HG03025 (cell line): ENCODE measurements around the gene ICOSLG.
"Not testable (repeated sequence)": the region's sequence is repeated elsewhere in the genome, so short reads cannot be mapped to it uniquely, and the experiment has no call there.

Source experiments
- ATAC-seq: cut with Tn5 transposase; IDR thresholded peaks from one replicate; pipeline ENCODE4 v1.9.1; 2021; ENCODE audit warnings: mild to moderate bottlenecking, moderate library complexity; ENCODE audit not compliant: unreplicated experiment, low FRiP score

The ICOSLG gene, protein sequence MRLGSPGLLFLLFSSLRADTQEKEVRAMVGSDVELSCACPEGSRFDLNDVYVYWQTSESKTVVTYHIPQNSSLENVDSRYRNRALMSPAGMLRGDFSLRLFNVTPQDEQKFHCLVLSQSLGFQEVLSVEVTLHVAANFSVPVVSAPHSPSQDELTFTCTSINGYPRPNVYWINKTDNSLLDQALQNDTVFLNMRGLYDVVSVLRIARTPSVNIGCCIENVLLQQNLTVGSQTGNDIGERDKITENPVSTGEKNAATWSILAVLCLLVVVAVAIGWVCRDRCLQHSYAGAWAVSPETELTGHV

DNA sequence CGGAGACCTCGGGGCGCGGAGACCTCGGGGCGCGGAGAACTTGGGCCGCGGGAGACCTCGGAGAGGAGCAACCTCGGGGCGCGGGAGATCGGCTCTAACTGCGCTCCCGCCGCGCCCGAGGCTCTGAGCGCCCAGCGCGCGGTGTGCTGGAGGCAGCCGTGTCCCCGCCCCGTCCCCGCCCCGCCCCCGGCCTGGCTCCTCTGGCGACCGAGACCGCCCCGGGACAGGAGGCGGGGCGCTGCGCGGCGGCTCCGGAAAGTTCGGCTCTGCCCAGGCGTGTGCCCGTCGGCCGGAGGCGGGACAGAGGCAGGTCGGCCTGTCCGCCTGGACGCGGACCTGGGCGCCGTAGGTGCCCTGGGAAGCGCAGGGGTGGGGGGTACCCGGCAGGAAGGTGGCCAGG is at the start of gene ICOSLG:
ICOSLG (minus strand) TSS at position 102 of the 400 bp plus-strand sequence. CDS start 126 bp downstream, outside the sequence.
- ATAC-seq: peak; percentile 36

DNA sequence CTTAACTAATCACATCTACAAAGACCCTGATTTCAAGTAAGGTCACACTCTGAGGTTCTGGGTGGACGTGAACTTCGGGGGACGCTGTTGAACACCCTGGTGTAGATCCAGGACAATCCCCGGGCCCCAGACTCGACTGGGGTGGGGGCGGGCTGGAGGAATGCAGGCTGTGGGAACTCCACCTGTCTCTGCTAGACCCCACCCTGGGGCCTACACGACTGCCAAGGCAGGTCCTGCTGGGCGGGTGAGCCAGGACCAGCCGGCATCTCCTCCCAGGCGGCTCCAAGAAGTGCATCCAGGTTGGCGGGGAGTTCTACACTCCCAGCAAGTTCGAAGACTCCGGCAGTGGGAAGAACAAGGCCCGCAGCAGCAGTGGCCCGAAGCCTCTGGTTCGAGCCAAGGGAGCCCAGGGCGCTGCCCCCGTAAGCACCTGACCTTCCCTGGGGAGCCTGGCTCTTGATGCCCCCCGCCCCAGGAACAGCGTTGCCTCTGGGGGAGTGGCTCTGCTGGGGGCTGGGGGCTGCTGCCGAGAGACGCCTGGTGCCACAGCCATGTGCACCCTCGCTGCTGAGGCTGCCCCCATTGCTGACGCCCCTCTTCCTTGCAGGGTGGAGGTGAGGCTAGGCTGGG is 48.8 kb upstream of the ICOSLG start:
- ATAC-seq: no peak

- no peak for ATAC-seq
These were observed 47.7 kb upstream of the ICOSLG start for GRCh38 chr21:44288251-44289110.

- no peak for ATAC-seq
These were observed 46.2 kb upstream of the ICOSLG start for GRCh38 chr21:44286716-44287632.

DNA sequence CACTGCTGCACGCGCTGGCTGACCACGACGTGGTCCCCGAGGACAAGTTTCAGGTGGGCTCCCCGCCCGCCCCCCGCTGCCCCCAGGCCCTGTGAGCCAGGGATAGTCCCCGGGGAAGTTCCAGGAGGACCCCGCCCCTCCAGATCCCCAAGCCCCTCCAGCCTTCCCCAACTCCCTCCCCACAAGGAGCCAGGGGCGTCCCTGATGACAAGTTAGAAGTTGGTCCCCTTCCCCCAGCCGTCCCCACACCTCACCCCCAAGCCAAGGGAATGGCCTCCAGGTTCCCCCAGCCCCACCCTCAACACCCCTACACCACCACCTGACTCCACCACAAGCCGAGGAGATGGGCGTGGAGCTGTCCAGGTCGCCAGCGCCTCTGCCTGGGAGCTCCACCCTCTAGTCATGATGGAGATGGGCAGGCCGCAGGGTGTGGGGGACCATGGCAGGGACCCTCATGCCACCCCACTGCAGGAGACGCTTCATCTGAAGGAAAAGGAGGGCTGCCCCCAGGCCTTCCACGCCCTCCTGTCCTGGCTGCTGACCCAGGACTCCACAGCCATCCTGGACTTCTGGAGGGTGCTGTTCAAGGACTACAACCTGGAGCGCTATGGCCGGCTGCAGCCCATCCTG is 45.5 kb upstream of the ICOSLG start:
- no peak for ATAC-seq

GRCh38 chr21:44285138-44285992 is 44.6 kb upstream of the ICOSLG start, which contains the start of gene AIRE:
Gene AIRE (plus strand): TSS chr21:44285876. CDS start chr21:44286007, 131 bp downstream.
- ATAC-seq: no peak

GRCh38 chr21:44283948-44284347 is 43.2 kb upstream of the ICOSLG start:
- ATAC-seq: no peak

DNA sequence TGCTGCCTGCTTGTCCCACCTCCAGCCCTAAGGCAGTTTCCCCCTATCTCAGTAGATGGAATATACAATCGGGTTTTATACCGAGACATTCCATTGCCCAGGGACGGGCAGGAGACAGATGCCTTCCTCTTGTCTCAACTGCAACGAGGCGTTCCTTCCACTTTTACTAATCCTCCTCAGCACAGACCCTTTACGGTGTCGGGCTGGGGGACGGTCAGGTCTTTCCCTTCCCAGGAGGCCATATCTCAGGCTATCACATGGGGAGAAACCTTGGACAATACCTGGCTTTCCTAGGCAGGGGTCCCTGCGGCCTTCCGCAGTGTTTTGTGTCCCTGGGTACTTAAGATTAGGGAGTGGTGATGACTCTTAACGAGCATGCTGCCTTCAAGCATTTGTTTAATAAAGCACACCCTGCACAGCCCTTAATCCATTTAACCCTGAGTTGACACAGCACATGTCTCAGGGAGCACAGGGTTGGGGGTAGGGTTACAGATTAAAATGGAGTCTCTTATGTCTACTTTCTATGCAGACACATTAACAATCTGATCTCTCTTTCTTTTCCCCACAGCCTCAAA is 42.6 kb upstream of the ICOSLG start:
- ATAC-seq: not testable (repeated sequence)

- ATAC-seq: no peak
These were observed 41.6 kb upstream of the ICOSLG start for GRCh38 chr21:44282370-44282769.

GRCh38 chr21:44281801-44282200 is 41.1 kb upstream of the ICOSLG start:
- ATAC-seq: no peak

- no peak for ATAC-seq
These were observed 38.9 kb upstream of the ICOSLG start for GRCh38 chr21:44279354-44280260.

GRCh38 chr21:44275041-44275440 is 34.3 kb upstream of the ICOSLG start:
- no peak for ATAC-seq

DNA sequence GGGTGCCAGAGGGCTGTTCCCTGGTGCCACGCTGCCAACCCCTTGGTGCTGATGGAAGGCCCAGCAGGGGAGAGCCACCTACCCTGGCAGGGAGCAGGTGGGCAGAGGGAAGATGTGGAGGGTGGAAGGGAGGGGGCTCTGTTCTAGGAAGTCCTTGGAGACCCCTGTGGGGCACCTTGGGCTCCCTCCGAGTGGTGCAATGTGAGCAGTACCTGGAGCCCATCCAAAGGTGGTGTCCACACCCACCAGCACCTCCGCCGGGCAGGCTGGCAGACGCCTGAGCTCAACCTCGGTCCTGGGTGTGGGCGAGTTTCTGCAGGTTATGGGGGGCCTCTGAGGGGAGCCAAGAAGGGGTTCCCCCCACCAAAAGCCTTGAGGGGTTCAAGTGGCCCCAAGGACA is 32.3 kb upstream of the ICOSLG start:
- no peak for ATAC-seq

DNA sequence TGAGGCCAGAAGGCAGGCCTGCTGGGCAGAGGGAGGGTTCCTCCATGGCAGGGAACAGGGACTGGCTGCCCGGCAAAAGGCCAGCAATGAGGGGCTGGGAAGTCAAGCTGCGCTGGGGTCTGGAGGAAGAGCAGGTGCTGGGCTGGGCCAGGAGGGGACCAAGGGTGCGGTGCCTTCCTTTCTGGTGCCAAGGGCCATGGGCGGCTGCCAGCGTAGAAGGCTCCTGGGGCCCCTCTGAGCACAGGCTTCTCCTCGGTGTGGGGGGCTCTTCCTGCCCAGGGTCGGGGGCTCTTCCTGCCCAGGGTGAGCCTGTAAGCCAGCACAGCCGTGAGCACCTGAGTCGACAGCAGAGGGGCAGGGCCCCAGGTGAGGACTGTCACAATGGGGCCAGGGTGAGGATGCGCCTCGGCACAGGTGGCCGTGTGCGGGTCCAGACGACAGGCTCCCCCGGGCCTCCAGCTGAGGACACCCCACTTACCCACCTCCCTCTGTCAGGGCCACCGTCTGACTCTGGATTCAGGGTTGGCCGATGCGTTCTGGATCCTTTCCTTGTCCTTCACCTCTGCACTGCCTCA is 31.6 kb upstream of the ICOSLG start:
- ATAC-seq: no peak

DNA sequence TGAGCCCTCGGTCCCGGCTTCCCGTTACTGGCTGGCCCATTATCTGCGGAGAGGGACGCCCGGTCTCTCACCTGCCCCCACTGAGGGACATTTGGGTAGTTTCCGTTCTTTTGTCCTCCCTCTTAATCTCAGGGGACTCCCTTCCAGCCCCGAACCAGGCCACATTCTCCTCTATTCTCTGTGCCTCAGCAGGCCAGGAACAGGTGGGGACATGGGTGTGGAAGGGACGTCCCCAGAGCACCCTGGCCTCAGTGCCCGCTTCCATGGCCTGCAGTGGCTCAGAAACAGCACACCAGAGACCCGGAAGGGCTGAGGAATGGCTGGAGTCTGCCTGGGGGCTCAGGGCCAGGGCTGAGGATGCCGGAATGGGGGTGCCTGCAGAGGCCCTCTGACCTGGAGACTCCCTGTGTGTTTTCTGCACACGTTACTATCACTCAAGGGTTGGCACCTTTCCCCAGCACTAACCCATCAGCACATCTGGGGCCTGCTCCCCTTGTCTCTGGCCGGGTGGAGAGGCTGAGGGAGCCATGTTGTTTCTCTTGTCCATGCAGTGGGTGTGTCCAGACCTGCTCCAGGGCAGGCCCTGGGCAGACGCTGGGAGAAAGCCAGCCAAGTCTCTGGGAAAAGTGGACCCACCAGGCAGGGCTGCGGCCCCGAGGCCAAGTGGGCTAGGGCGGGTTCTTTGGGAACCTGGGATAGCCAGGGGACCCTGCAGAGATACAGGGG is 31.0 kb upstream of the ICOSLG start:
- ATAC-seq: no peak

GRCh38 chr21:44269090-44269489 is 28.3 kb upstream of the ICOSLG start:
- ATAC-seq: no peak
